ENCODE measurements around the gene ENTR1.

The ENTR1 gene

GRCh38 chr9:136353088-136353487, 57.3 kb downstream of the ENTR1 start:
- DNase-seq (ENCODE audit: insufficient read length, low spot score) (no peak), FAIRE-seq (no peak)
- no peak for TF ChIP-seq CTCF (IDR thresholded peaks at IDR 0.05; ENCODE audit: insufficient read depth, missing control alignments)

GRCh38 chr9:136352682-136353081, 57.7 kb downstream of the ENTR1 start:
- DNase-seq (ENCODE audit: insufficient read length, low spot score) (no peak), FAIRE-seq (no peak)
- no peak for TF ChIP-seq CTCF (IDR thresholded peaks at IDR 0.05; ENCODE audit: insufficient read depth, missing control alignments)
